ENCODE measurements around the gene PHF23.

Gene PHF23

GRCh38 chr17:7219812-7220592, 19.3 kb downstream of the PHF23 start, which contains the start of the genes ACADVL and DLG4:
TSS of gene ACADVL (plus strand) at chr17:7219938. CDS start at chr17:7219985, 47 bp downstream.
TSS of gene DLG4 (minus strand) at chr17:7219836.
- DNase-seq, result peak; percentile 71 to 79

- no peak for DNase-seq
Measured at GRCh38 chr17:7219229-7219811, 19.9 kb downstream of the PHF23 start.

GRCh38 chr17:7218758-7219157, 20.5 kb downstream of the PHF23 start:
- no peak for DNase-seq

GRCh38 chr17:7218166-7218565, 21.1 kb downstream of the PHF23 start:
- no peak for DNase-seq

GRCh38 chr17:7217113-7217987, 21.9 kb downstream of the PHF23 start:
- DNase-seq, result no peak

- DNase-seq, result no peak
Measured at GRCh38 chr17:7216242-7217112, 22.8 kb downstream of the PHF23 start.

- peak in 1 of 2 experiments; percentile 30 for DNase-seq
Measured at GRCh38 chr17:7215652-7216180, 23.5 kb downstream of the PHF23 start.

- DNase-seq, result no peak
Measured at GRCh38 chr17:7215136-7215638, 24.1 kb downstream of the PHF23 start.

- peak; percentile 99 for DNase-seq
Measured at GRCh38 chr17:7214300-7215135, 24.7 kb downstream of the PHF23 start.

GRCh38 chr17:7213895-7214299, 25.4 kb downstream of the PHF23 start:
- no peak for DNase-seq

GRCh38 chr17:7211491-7212273, 27.6 kb downstream of the PHF23 start:
- no peak for DNase-seq

- no peak for DNase-seq
Measured at GRCh38 chr17:7208754-7209460, 30.4 kb downstream of the PHF23 start.

GRCh38 chr17:7208027-7208571, 31.2 kb downstream of the PHF23 start:
- DNase-seq, result no peak

- DNase-seq, result no peak
Measured at GRCh38 chr17:7207120-7208001, 31.9 kb downstream of the PHF23 start.

- no peak for DNase-seq
Measured at GRCh38 chr17:7205561-7205960, 33.7 kb downstream of the PHF23 start.

- DNase-seq, result peak; percentile 86 to 90
Measured at GRCh38 chr17:7204828-7205461, 34.3 kb downstream of the PHF23 start.

GRCh38 chr17:7204336-7204735, 34.9 kb downstream of the PHF23 start:
- no peak for DNase-seq

- no peak for DNase-seq
Measured at GRCh38 chr17:7203391-7203790, 35.9 kb downstream of the PHF23 start.
